Breast epithelium (tissue), 3 donors: ENCODE results near the gene GABRA4.

Experiments
- POLR2A ChIP-seq: fragments of 450-650 bp; IDR thresholded peaks from one replicate; pipeline ENCODE4 v1.6.1; 2016; ENCODE audit warnings: antibody characterized with exemption, mild to moderate bottlenecking, moderate library complexity
- POLR2AphosphoS5 ChIP-seq, 3 donors: sonication (generic); formaldehyde crosslinking; IDR thresholded peaks; one replicate each; pipeline ENCODE4 v1.6.1; 2017; ENCODE audit warnings: antibody characterized with exemption in 3 of 3
- TF ChIP-seq, protein P1 (sequence below), 3 donors: fragments of 450-650 bp; IDR thresholded peaks; one replicate each; pipeline ENCODE4 v1.5.1; 2016 to 2017; ENCODE audit warnings: antibody characterized with exemption in 3 of 3, mild to moderate bottlenecking in 3 of 3, moderate library complexity in 3 of 3

DNA sequence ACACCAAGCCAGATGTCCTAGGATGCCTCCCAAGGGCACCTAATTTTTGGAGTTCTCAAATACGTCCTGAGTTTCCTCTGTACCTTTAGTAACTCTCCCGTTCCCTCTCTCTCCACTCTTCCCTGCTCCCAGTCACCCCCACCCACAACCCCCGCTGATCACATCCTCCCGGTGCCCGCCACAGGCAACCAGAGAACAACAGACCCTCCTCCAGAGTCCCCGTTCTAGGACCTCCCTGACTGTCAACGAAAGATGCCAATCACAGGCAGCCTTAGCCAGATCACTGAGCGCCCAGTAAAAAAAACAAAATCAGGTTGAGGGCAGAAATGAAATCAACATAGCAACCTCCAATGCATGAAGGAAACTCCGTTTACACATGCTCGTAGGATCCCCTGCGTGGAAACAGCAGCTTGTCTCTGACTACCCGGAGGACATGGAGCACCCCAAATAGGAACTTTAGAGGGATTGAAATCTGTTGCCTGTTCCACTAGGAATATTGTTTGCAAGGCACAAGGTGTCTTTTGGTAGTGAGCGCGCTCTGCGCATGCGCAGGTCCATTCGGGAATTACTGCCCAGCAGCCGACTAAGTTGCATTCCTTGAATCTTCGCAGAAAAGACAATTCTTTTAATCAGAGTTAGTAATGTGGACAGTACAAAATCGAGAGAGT is 37.8 kb upstream of the GABRA4 start, which contains the start of gene GABRB1:
- TF ChIP-seq, protein P1, sequence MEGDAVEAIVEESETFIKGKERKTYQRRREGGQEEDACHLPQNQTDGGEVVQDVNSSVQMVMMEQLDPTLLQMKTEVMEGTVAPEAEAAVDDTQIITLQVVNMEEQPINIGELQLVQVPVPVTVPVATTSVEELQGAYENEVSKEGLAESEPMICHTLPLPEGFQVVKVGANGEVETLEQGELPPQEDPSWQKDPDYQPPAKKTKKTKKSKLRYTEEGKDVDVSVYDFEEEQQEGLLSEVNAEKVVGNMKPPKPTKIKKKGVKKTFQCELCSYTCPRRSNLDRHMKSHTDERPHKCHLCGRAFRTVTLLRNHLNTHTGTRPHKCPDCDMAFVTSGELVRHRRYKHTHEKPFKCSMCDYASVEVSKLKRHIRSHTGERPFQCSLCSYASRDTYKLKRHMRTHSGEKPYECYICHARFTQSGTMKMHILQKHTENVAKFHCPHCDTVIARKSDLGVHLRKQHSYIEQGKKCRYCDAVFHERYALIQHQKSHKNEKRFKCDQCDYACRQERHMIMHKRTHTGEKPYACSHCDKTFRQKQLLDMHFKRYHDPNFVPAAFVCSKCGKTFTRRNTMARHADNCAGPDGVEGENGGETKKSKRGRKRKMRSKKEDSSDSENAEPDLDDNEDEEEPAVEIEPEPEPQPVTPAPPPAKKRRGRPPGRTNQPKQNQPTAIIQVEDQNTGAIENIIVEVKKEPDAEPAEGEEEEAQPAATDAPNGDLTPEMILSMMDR (IDR thresholded peaks at IDR 0.05) = no peak
- TF ChIP-seq POLR2A (no peak), POLR2AphosphoS5 (IDR thresholded peaks at IDR 0.05) (no peak)
